IMR-90 (cell line): ENCODE results near the gene TUBGCP3.

Experiments
- BHLHE40 ChIP-seq: fragments of 150-350 bp; IDR thresholded peaks from 2 replicates; pipeline ENCODE4 v1.6.1; 2016; ENCODE audit warnings: mild to moderate bottlenecking, low read depth, low read length
- CEBPB ChIP-seq: IDR thresholded peaks from 2 replicates; pipeline ENCODE4 v1.6.1; 2012; ENCODE audit warnings: low read depth, low read length, improper control_type of control experiment
- CHD1 ChIP-seq: IDR thresholded peaks from 2 replicates; pipeline ENCODE4 v1.6.1; 2012; ENCODE audit warnings: low read depth, low read length, improper control_type of control experiment
- CTCF ChIP-seq: conservative IDR thresholded peaks from 2 replicates; pipeline ENCODE4 v1.5.1; 2012; ENCODE audit warnings: mild to moderate bottlenecking, low read depth, low read length, improper control_type of control experiment
- ELK1 ChIP-seq: fragments of 150-350 bp; IDR thresholded peaks from 2 replicates; pipeline ENCODE4 v1.6.1; 2016; ENCODE audit warnings: low read depth, mild to moderate bottlenecking, low read length, moderate library complexity, borderline replicate concordance
- FOS ChIP-seq: fragments of 150-350 bp; IDR thresholded peaks from 2 replicates; pipeline ENCODE4 v1.6.1; 2016; ENCODE audit warnings: low read depth, low read length
- MAFK ChIP-seq: IDR thresholded peaks from 2 replicates; pipeline ENCODE4 v1.6.1; 2012; ENCODE audit warnings: low read depth, low read length, improper control_type of control experiment
- MAZ ChIP-seq: IDR thresholded peaks from 2 replicates; pipeline ENCODE4 v1.6.1; 2012; ENCODE audit warnings: low read depth, mild to moderate bottlenecking, low read length, improper control_type of control experiment, moderate library complexity, borderline replicate concordance
- POLR2A ChIP-seq: IDR thresholded peaks from 2 replicates; pipeline ENCODE4 v1.6.1; 2012; ENCODE audit warnings: mild to moderate bottlenecking, low read depth, low read length
- RAD21 ChIP-seq: IDR thresholded peaks from 2 replicates; pipeline ENCODE4 v1.6.1; 2012; ENCODE audit warnings: low read length, improper control_type of control experiment
- RCOR1 ChIP-seq: IDR thresholded peaks from 2 replicates; pipeline ENCODE4 v1.6.1; 2012; ENCODE audit warnings: mild to moderate bottlenecking, low read length, improper control_type of control experiment; ENCODE audit not compliant: insufficient replicate concordance
- RFX5 ChIP-seq: IDR thresholded peaks from 2 replicates; pipeline ENCODE4 v1.8.0; 2012; ENCODE audit warnings: low read depth, mild to moderate bottlenecking, low read length, moderate library complexity
- SMC3 ChIP-seq: fragments of 150-350 bp; IDR thresholded peaks from 2 replicates; pipeline ENCODE4 v1.6.1; 2016; ENCODE audit warnings: low read depth, mild to moderate bottlenecking, antibody characterized with exemption, low read length, moderate library complexity
- USF2 ChIP-seq: fragments of 150-350 bp; IDR thresholded peaks from 2 replicates; pipeline ENCODE4 v1.6.1; 2017; ENCODE audit warnings: mild to moderate bottlenecking, antibody characterized with exemption, low read length, low read depth

GRCh38 chr13:112562254-112562653 lies 25.7 kb downstream of the TUBGCP3 start:
- TF ChIP-seq POLR2A, result no peak
- no peak for TF ChIP-seq BHLHE40
- TF ChIP-seq RAD21, result no peak
- no peak for TF ChIP-seq CTCF
- no peak for TF ChIP-seq MAZ
- TF ChIP-seq CEBPB, result no peak
- no peak for TF ChIP-seq RFX5
- TF ChIP-seq USF2, result no peak
- TF ChIP-seq FOS, result no peak
- TF ChIP-seq CHD1, result no peak
- no peak for TF ChIP-seq ELK1
- TF ChIP-seq MAFK, result no peak
- no peak for TF ChIP-seq SMC3
- TF ChIP-seq RCOR1, result no peak
